Upper lobe of left lung (tissue), 4 donors: ENCODE results near the gene MAT1A.

Source experiments
- POLR2A ChIP-seq, 4 donors: fragments of 450-650 bp; IDR thresholded peaks; one replicate each; pipeline ENCODE4 v1.5.1; 2016 to 2017; ENCODE audit warnings: antibody characterized with exemption in 4 of 4, mild to moderate bottlenecking in 2 of 4
- POLR2AphosphoS5 ChIP-seq, 2 donors: sonication (generic); formaldehyde crosslinking; IDR thresholded peaks; one replicate each; pipeline ENCODE4 v1.5.1; 2017; ENCODE audit warnings: antibody characterized with exemption in 2 of 2
- TF ChIP-seq, protein P1 (sequence below), 6 experiments: fragments of 450-650 bp in 4 of 6; fragments of 200-600 bp in 2 of 6; sonication (generic) in 2 of 6; IDR thresholded peaks; one replicate each; pipeline ENCODE4 v1.5.1; 2016 to 2019; ENCODE audit warnings: antibody characterized with exemption in 6 of 6

DNA sequence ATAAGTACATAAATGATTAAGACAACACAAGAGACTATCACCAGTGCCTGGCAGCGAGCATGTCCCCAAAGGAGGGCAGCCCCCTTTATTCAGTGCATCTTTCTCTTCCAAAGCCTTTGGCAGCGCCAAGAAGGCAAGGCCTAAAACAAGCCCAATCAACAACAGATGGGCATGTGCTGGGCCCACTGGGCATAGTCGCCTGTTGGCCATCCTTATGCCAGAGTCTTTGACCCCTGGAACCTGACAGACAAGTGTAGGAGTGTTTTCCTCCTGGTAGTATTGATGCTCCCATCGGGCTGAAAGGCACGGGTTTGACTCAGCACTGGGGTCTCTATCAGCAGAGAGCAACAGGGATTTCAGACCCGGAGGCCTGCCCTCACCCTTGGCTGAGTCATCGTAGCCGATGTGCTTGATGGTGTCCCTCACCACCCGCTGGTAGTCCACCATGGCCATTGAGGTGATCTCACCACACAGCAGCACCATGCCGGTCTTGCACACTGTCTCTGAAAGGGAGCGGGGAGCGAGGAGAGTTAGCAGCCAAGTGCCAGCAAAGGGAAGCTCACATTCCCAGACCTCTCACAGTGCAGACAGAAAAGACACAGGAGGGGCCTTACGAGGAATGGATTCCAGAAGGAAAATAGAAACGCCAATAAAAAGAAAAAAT lies 5.8 kb downstream of the MAT1A start:
- no peak for TF ChIP-seq POLR2A (IDR thresholded peaks at IDR 0.05)
- TF ChIP-seq, protein P1, sequence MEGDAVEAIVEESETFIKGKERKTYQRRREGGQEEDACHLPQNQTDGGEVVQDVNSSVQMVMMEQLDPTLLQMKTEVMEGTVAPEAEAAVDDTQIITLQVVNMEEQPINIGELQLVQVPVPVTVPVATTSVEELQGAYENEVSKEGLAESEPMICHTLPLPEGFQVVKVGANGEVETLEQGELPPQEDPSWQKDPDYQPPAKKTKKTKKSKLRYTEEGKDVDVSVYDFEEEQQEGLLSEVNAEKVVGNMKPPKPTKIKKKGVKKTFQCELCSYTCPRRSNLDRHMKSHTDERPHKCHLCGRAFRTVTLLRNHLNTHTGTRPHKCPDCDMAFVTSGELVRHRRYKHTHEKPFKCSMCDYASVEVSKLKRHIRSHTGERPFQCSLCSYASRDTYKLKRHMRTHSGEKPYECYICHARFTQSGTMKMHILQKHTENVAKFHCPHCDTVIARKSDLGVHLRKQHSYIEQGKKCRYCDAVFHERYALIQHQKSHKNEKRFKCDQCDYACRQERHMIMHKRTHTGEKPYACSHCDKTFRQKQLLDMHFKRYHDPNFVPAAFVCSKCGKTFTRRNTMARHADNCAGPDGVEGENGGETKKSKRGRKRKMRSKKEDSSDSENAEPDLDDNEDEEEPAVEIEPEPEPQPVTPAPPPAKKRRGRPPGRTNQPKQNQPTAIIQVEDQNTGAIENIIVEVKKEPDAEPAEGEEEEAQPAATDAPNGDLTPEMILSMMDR (IDR thresholded peaks at IDR 0.05), result no peak
- TF ChIP-seq POLR2AphosphoS5 (IDR thresholded peaks at IDR 0.05), result no peak
